Heart left ventricle (tissue), 13 donors: ENCODE results near the gene PLPP1.

ENCODE experiments used
- CTCF ChIP-seq, 12 donors: fragments of 200-600 bp; sonication (generic) in 4 of 12; IDR thresholded peaks; one replicate each; pipeline versions ENCODE4 v1.5.0 to v1.8.0; 2018 to 2022; ENCODE audit warnings: antibody characterized with exemption in 12 of 12, mild to moderate bottlenecking in 5 of 12
- POLR2A ChIP-seq, 2 donors: fragments of 450-650 bp; IDR thresholded peaks; one replicate each; pipeline ENCODE4 v1.6.1; 2017; ENCODE audit warnings: antibody characterized with exemption in 2 of 2, mild to moderate bottlenecking in 2 of 2, moderate library complexity in 2 of 2
- donor health status: ischemic (EF 13 %, LVEDD 7.1; RV severe dilation, severe dysfunction).
- donor health status: DM: no; HTN: yes; CAD: no.
- donor health status: DM: no; HTN: no; CAD: no.
- donor health status: ischemic (EF 25% LVEDD 6.9; RV normal size, moderate dysfunction).
- donor health status: ischemic (EF 25% LVEDD 5.7; RV mildly dilated, moderate dysfunction).
- donor health status: ischemic (EF 35%, LVEDD 5.7; RV mildly dilated, moderate dysfunction).
- donor health status: nonischemic (EF 11% LVEDD 7.7; RV severe dilation, severe dysfunction).
- donor health status: DM: yes; HTN: yes; CAD: no.
- donor health status: PGD.
- donor health status: ischemic (EF 29% LVEDD 5.4; RV normal size, mild dysfunction).
- donor health status: nonischemic (EF 23%, LVEDD 6.1; RV moderate dilation, normal function).

GRCh38 chr5:55498457-55498856 lies 36.3 kb downstream of the PLPP1 start:
- TF ChIP-seq POLR2A (IDR thresholded peaks at IDR 0.05) (no peak), CTCF (IDR thresholded peaks at IDR 0.05) (no peak)
